ENCODE measurements around the gene TMEM35B. TPM values are rescaled to one million over a fixed set of nuclear protein-coding genes. Genes with fewer than 3 reads are reported as not detected.

TMEM35B gene
- total RNA-seq, 2 donors from 2014 or later: 28.2 to 31.3 TPM

GRCh38 chr1:34978921-34979320 lies 6.2 kb downstream of the TMEM35B start:
- Histone ChIP-seq H3K4me1 (ENCODE audit: control insufficient read depth, insufficient read depth, low read length) (peaks cover 1% of the 10 kb centered on the region), H3K27me3 (ENCODE audit: control insufficient read depth, insufficient read depth, low read length, poor library complexity, severe bottlenecking) (no peaks in the 10 kb centered on the region), H3K36me3 (ENCODE audit: control insufficient read depth, insufficient read depth, low read length) (peaks cover 14% of the 10 kb centered on the region), H3K27ac (ENCODE audit: low read depth, low read length) (no peak overlapping the region), H3K9ac (ENCODE audit: extremely low read depth, low read length, poor library complexity, severe bottlenecking) (no peak overlapping the region), H3K4me3 (ENCODE audit: low read length) (no peak overlapping the region), H3K9me3 (ENCODE audit: control insufficient read depth, low read length) (no peaks in the 10 kb centered on the region)
- 77 to 86% methylated on average over 4 to 6 of the region's 6 CpGs for WGBS, 2 experiments (ENCODE audit: insufficient coverage in 1 of 2, insufficient read length in 1 of 2)
- Mint-ChIP-seq H3K4me1 (peaks cover 7% of the 10 kb centered on the region), H3K36me3 (ENCODE audit: low read depth) (peaks cover 18% of the 10 kb centered on the region), H3K27me3 (ENCODE audit: insufficient read depth) (peaks cover 9% of the 10 kb centered on the region), H3K9me3 (no peaks in the 10 kb centered on the region), H3K27ac (no peak overlapping the region), H3K4me3 (no peak overlapping the region)
- TF ChIP-seq, protein P1, sequence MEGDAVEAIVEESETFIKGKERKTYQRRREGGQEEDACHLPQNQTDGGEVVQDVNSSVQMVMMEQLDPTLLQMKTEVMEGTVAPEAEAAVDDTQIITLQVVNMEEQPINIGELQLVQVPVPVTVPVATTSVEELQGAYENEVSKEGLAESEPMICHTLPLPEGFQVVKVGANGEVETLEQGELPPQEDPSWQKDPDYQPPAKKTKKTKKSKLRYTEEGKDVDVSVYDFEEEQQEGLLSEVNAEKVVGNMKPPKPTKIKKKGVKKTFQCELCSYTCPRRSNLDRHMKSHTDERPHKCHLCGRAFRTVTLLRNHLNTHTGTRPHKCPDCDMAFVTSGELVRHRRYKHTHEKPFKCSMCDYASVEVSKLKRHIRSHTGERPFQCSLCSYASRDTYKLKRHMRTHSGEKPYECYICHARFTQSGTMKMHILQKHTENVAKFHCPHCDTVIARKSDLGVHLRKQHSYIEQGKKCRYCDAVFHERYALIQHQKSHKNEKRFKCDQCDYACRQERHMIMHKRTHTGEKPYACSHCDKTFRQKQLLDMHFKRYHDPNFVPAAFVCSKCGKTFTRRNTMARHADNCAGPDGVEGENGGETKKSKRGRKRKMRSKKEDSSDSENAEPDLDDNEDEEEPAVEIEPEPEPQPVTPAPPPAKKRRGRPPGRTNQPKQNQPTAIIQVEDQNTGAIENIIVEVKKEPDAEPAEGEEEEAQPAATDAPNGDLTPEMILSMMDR (conservative IDR thresholded peaks at IDR 0.05): no peak
- no peak for DNase-seq

DNA sequence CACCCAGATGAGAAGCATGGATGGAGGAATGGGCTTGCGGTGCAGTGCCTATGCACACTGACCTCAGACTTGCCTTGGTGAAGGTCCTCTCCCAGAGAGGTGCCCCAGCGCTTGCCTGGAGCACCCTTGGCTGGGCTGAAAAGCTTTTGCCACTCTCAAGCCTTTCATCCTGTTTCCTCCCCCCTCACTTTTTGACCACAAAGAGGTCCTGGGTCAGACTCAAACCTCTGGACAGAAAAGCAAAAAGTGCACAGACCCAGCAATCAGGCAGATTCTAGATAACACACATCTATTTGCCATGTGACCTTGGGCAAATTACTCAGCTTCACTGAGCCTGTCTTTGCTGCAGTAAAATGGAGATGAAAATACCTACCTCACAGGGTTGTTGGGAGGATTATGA lies 7.3 kb downstream of the TMEM35B start:
- no peaks in the 10 kb centered on the region for H3K9me3 ChIP-seq (ENCODE audit: control insufficient read depth, low read length)
- no peaks in the 10 kb centered on the region for H3K4me1 ChIP-seq (ENCODE audit: control insufficient read depth, insufficient read depth, low read length)
- no peak overlapping the region for H3K9ac ChIP-seq (ENCODE audit: extremely low read depth, low read length, poor library complexity, severe bottlenecking)
- H3K4me3 Mint-ChIP-seq: no peak overlapping the region
- H3K4me1 Mint-ChIP-seq: peaks cover 5% of the 10 kb centered on the region
- peaks cover 12% of the 10 kb centered on the region for H3K36me3 ChIP-seq (ENCODE audit: control insufficient read depth, insufficient read depth, low read length)
- H3K27me3 Mint-ChIP-seq (ENCODE audit: insufficient read depth): peaks cover 9% of the 10 kb centered on the region
- 94% methylated on average over 2 of the region's 2 CpGs; no CpG with 5 or more reads in 1 of the 2 experiments for WGBS, 2 experiments (ENCODE audit: insufficient coverage in 1 of 2, insufficient read length in 1 of 2)
- H3K4me3 ChIP-seq (ENCODE audit: low read length): no peak overlapping the region
- H3K27me3 ChIP-seq (ENCODE audit: control insufficient read depth, insufficient read depth, low read length, poor library complexity, severe bottlenecking): no peaks in the 10 kb centered on the region
- TF ChIP-seq, protein P1 (conservative IDR thresholded peaks at IDR 0.05): no peak
- no peaks in the 10 kb centered on the region for H3K9me3 Mint-ChIP-seq
- H3K27ac Mint-ChIP-seq: no peak overlapping the region
- H3K36me3 Mint-ChIP-seq (ENCODE audit: low read depth): peaks cover 13% of the 10 kb centered on the region
- H3K27ac ChIP-seq (ENCODE audit: low read depth, low read length): no peak overlapping the region
- DNase-seq: no peak

- Mint-ChIP-seq H3K27ac (no peak overlapping the region), H3K27me3 (ENCODE audit: insufficient read depth) (peaks cover 11% of the 10 kb centered on the region), H3K36me3 (ENCODE audit: low read depth) (peaks cover 11% of the 10 kb centered on the region), H3K9me3 (no peaks in the 10 kb centered on the region), H3K4me3 (no peak overlapping the region), H3K4me1 (peaks cover 5% of the 10 kb centered on the region)
- Histone ChIP-seq H3K9ac (ENCODE audit: extremely low read depth, low read length, poor library complexity, severe bottlenecking) (no peak overlapping the region), H3K4me1 (ENCODE audit: control insufficient read depth, insufficient read depth, low read length) (no peaks in the 10 kb centered on the region), H3K9me3 (ENCODE audit: control insufficient read depth, low read length) (no peaks in the 10 kb centered on the region), H3K36me3 (ENCODE audit: control insufficient read depth, insufficient read depth, low read length) (peaks cover 10% of the 10 kb centered on the region), H3K4me3 (ENCODE audit: low read length) (no peak overlapping the region), H3K27ac (ENCODE audit: low read depth, low read length) (no peak overlapping the region), H3K27me3 (ENCODE audit: control insufficient read depth, insufficient read depth, low read length, poor library complexity, severe bottlenecking) (no peaks in the 10 kb centered on the region)
- no peak for DNase-seq
- 95 to 98% methylated on average over 5 to 13 of the region's 13 CpGs for WGBS, 2 experiments (ENCODE audit: insufficient coverage in 1 of 2, insufficient read length in 1 of 2)
- TF ChIP-seq, protein P1 (conservative IDR thresholded peaks at IDR 0.05): no peak
Measured at GRCh38 chr1:34977210-34977471, 8.0 kb downstream of the TMEM35B start.

All from endodermal cell (in vitro differentiated cells).